CD14-positive monocyte (primary cell): ENCODE measurements around the gene UBE3C. TPM values are rescaled to one million over a fixed set of nuclear protein-coding genes. Genes with fewer than 3 reads are reported as not detected.

ENCODE experiments used
- DNase-seq, 3 donors: peaks; one replicate each; pipeline ENCODE4 v3.0.0-alpha.2; 2011 to 2022
- H2AFZ ChIP-seq: 2 replicates; pipeline ENCODE4 v1.6.0; 2012; ENCODE audit warnings: mild to moderate bottlenecking, low read depth, low read length, inconsistent platforms; ENCODE audit not compliant: insufficient read depth, poor library complexity, severe bottlenecking
- H3K27ac ChIP-seq, 2 donors: 1 replicate in 1 of 2; 2 replicates in 1 of 2; pipeline ENCODE4 v1.5.1; 2012 to 2013; ENCODE audit warnings: low read length in 2 of 2, control low read depth in 1 of 2, inconsistent platforms in 1 of 2, low read depth in 1 of 2, mild to moderate bottlenecking in 1 of 2
- H3K27me3 ChIP-seq, 2 donors: one replicate each; pipeline versions ENCODE4 v1.6.0 to v1.6.1; 2011 to 2013; ENCODE audit warnings: low read length in 2 of 2; ENCODE audit not compliant: control insufficient read depth in 2 of 2, insufficient read depth in 2 of 2
- H3K36me3 ChIP-seq, 2 donors: replicated peaks in 1 of 2; 1 replicate in 1 of 2; 2 replicates in 1 of 2; pipeline versions ENCODE4 v1.5.1 to v1.6.1; 2012 to 2013; ENCODE audit warnings: low read length in 2 of 2, control low read depth in 1 of 2, inconsistent platforms in 1 of 2, mild to moderate bottlenecking in 1 of 2; ENCODE audit not compliant: insufficient read depth in 2 of 2, control insufficient read depth in 1 of 2
- H3K4me1 ChIP-seq, 2 donors: 1 replicate in 1 of 2; 2 replicates in 1 of 2; pipeline versions ENCODE4 v1.5.1 to v1.6.1; 2012 to 2013; ENCODE audit warnings: low read length in 2 of 2, control low read depth in 1 of 2, inconsistent platforms in 1 of 2, mild to moderate bottlenecking in 1 of 2, moderate library complexity in 1 of 2; ENCODE audit not compliant: insufficient read depth in 2 of 2, control insufficient read depth in 1 of 2
- H3K4me2 ChIP-seq: replicated peaks from 2 replicates; pipeline ENCODE3; 2012; ENCODE audit warnings: low read length, moderate library complexity, mild to moderate bottlenecking; ENCODE audit not compliant: poor library complexity, severe bottlenecking; ENCODE audit errors: extremely low read depth
- H3K4me3 ChIP-seq, 3 experiments: fragments of 200-600 bp in 1 of 3; sonication (generic) in 1 of 3; replicated peaks in 1 of 3; 1 replicate in 2 of 3; 2 replicates in 1 of 3; pipeline ENCODE4 v1.5.1; 2011 to 2013; ENCODE audit warnings: low read length in 3 of 3, mild to moderate bottlenecking in 3 of 3, control low read depth in 2 of 3, low read depth in 2 of 3, inconsistent platforms in 1 of 3, moderate library complexity in 1 of 3
- H3K79me2 ChIP-seq: 2 replicates; pipeline ENCODE4 v1.6.0; 2012; ENCODE audit warnings: mild to moderate bottlenecking, control low read depth, inconsistent platforms, low read length, moderate library complexity; ENCODE audit not compliant: insufficient read depth
- H3K9ac ChIP-seq: 2 replicates; pipeline ENCODE4 v1.6.0; 2017; ENCODE audit warnings: low read length, mild to moderate bottlenecking; ENCODE audit not compliant: insufficient read depth, poor library complexity, severe bottlenecking
- H3K9me3 ChIP-seq, 2 donors: replicated peaks in 1 of 2; 1 replicate in 1 of 2; 2 replicates in 1 of 2; pipeline versions ENCODE4 v1.5.1 to v1.6.1; 2012 to 2013; ENCODE audit warnings: low read length in 2 of 2, control low read depth in 1 of 2; ENCODE audit not compliant: control insufficient read depth in 1 of 2, insufficient read depth in 1 of 2
- H4K20me1 ChIP-seq: 2 replicates; pipeline ENCODE4 v1.6.0; 2012; ENCODE audit warnings: mild to moderate bottlenecking, low read length, control low read depth, moderate library complexity; ENCODE audit not compliant: insufficient read depth
- H3K27ac Mint-ChIP-seq, 7 donors: one replicate each; pipeline ENCODE4 v1.8.0; 2020; ENCODE audit warnings: mild to moderate bottlenecking in 7 of 7, mixed read lengths in 7 of 7, moderate library complexity in 6 of 7, inconsistent platforms in 2 of 7
- H3K27me3 Mint-ChIP-seq, 3 donors: one replicate each; pipeline ENCODE4 v1.8.0; 2021 to 2022; ENCODE audit warnings: low read depth in 3 of 3, mild to moderate bottlenecking in 3 of 3, mixed read lengths in 3 of 3, moderate library complexity in 3 of 3, inconsistent platforms in 1 of 3
- H3K36me3 Mint-ChIP-seq, 2 donors: one replicate each; pipeline ENCODE4 v1.8.0; 2020; ENCODE audit warnings: mixed read lengths in 2 of 2, inconsistent platforms in 1 of 2, mild to moderate bottlenecking in 1 of 2
- H3K4me1 Mint-ChIP-seq: one replicate; pipeline ENCODE4 v1.8.0; 2020; ENCODE audit warnings: mild to moderate bottlenecking, mixed read lengths
- H3K4me3 Mint-ChIP-seq, 2 donors: one replicate each; pipeline ENCODE4 v1.8.0; 2020; ENCODE audit warnings: mild to moderate bottlenecking in 2 of 2, mixed read lengths in 2 of 2, moderate library complexity in 1 of 2
- H3K9me3 Mint-ChIP-seq, 7 donors: one replicate each; pipeline ENCODE4 v1.8.0; 2020 to 2022; ENCODE audit warnings: mixed read lengths in 7 of 7, mild to moderate bottlenecking in 6 of 7, moderate library complexity in 6 of 7, inconsistent platforms in 2 of 7
- WGBS: methylation state at CpG from one replicate; pipeline ENCODE4 v1.1.5; 2013; ENCODE audit warnings: missing lambda C conversion rate; ENCODE audit not compliant: insufficient coverage; 5-methylcytosine and 5-hydroxymethylcytosine counted together
- intact Hi-C, 2 donors: fragments of 100-400 bp; cut with micrococcal nuclease; formaldehyde crosslinking; loops; one replicate each; pipeline versions ENCODE4 v1.15.0 to v1.15.1; 2023
- polyA plus RNA-seq, 3 donors: library from polyadenylated mRNA; depleted of rRNA in 1 of 3; unstranded in 2 of 3; stranded (reverse) in 1 of 3; fragments of 300-500 nt in 2 of 3; fragments of >200 nt in 1 of 3; fragmentation: Illumina TruSeq in 2 of 3; gene quantifications; 1 replicate in 2 of 3; 2 replicates in 1 of 3; pipeline ENCODE4 v1.2.3, GENCODE V29; 2012 to 2021
- TF ChIP-seq, protein P1 (sequence below): fragments of 200-600 bp; IDR thresholded peaks from one replicate; pipeline ENCODE4 v1.8.0; 2022; ENCODE audit warnings: antibody characterized with exemption, mild to moderate bottlenecking

The UBE3C gene
- polyA plus RNA-seq, 3 donors, result 19.5 to 34.5 (median 24.3) TPM

DNA sequence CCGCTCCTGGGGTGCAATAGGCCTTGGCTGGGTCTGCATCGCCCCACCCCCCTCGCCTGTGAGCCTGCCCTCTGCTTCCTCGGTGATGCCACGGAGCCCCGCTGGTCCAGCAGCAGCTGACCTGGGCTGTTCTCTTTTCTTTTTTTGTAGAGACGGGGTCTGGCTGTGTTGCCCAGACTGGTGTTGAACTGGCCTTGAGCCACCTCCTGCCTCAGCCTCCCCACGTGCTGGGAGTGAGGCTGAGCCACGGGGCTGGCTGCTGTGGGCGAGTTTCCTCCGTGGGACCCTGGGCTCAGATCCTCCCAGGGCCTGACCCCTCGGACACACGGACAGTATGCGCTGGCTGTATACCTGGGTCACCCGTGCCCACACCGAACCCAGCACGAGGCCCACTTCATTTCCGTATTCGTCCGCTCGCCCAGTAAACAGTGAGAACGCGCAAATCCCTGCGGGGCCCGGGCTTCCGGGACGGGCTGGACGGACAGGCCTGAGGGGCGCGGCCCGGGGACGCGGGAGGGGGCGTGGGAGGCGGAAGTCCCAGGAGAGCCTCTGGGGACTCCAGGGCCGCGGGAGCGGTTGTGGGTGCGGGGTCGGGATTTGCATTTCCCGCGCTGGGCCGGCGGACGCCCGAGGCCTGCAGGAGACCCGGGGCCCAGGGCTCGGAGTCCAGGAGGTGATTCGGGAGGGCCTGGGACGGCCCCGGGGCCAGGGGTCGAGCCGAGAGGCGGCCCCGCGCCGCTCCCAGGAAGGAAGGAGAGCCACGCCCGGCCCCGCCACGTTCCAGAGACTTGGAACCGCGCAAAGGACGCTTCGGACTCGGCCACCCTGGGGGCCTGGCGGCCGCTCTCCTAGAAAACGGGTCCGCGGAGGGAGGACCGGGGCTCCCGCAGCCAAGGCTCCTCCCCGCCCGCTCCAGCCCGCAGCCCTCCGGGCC, 140.3 kb downstream of the UBE3C start:
- TF ChIP-seq, protein P1, sequence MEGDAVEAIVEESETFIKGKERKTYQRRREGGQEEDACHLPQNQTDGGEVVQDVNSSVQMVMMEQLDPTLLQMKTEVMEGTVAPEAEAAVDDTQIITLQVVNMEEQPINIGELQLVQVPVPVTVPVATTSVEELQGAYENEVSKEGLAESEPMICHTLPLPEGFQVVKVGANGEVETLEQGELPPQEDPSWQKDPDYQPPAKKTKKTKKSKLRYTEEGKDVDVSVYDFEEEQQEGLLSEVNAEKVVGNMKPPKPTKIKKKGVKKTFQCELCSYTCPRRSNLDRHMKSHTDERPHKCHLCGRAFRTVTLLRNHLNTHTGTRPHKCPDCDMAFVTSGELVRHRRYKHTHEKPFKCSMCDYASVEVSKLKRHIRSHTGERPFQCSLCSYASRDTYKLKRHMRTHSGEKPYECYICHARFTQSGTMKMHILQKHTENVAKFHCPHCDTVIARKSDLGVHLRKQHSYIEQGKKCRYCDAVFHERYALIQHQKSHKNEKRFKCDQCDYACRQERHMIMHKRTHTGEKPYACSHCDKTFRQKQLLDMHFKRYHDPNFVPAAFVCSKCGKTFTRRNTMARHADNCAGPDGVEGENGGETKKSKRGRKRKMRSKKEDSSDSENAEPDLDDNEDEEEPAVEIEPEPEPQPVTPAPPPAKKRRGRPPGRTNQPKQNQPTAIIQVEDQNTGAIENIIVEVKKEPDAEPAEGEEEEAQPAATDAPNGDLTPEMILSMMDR, result no peak
- Histone ChIP-seq H3K9me3 (peaks cover 0 to under 1% of the 10 kb centered on the region in 2 donors), H3K27me3 (peaks cover 0 to 3% of the 10 kb centered on the region in 2 donors), H3K9ac (peak overlapping the region; percentile 83), H4K20me1 (no peaks in the 10 kb centered on the region), H3K4me1 (peaks cover 57 to 59% of the 10 kb centered on the region in 2 donors), H3K4me3 (peak overlapping the region; percentile 44 to 66 (median 45)), H3K4me2 (peak overlapping the region; percentile 75), H3K79me2 (no peaks in the 10 kb centered on the region), H3K27ac (peak overlapping the region; percentile 24 to 65), H2AFZ (peak overlapping the region; percentile 81), H3K36me3 (no peaks in the 10 kb centered on the region)
- 21% methylated on average over 70 of the region's 77 CpGs for WGBS
- Mint-ChIP-seq H3K4me3 (peak overlapping the region; percentile 57 to 60), H3K9me3 (peaks cover 0 to 4% (median 2%) of the 10 kb centered on the region in 7 donors), H3K4me1 (peaks cover 43% of the 10 kb centered on the region), H3K36me3 (no peaks in the 10 kb centered on the region), H3K27ac (peak overlapping the region in 5 of 7 donors; percentile 46 to 79 (median 68)), H3K27me3 (peaks cover 5 to 17% (median 14%) of the 10 kb centered on the region in 3 donors)
- intact Hi-C loops, result loop anchor here (10.0 kb wide), 2 partner anchors 56 to 324 kb away; partner anchors contain the start of gene DNAJB6 (in 2 of the 2)
- DNase-seq, result peak; percentile 33 to 58 (median 41)

DNA sequence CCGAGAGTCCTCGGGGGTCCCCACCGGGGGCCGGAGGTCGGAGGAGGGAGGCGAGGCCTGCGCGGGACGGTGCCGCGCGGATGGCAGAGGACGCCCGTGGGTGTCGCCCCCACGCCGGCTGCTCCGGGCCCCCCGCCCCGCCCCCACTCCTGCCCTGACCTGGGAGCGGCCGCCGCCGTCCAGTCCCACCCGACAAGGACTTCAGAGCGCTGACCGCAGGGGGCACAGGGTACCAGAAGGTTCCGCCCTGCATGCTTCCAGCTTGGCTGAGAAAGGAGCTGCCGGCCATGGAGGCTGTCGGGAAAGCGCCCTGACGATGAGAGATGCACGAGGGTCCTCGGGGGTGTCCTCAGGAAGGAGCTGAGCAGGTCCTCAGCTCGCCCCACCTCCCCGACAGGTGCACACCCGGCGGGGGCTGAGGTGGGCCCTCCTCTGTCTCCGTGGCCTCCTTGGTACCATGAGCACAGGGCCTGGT, 141.1 kb downstream of the UBE3C start:
- H3K36me3 ChIP-seq, result no peaks in the 10 kb centered on the region
- peak overlapping the region; percentile 63 to 68 for H3K4me3 Mint-ChIP-seq
- intact Hi-C loops, result loop anchor here (10.0 kb wide), 2 partner anchors 55 to 325 kb away; partner anchors contain the start of gene DNAJB6 (in 2 of the 2)
- TF ChIP-seq, protein P1, result no peak
- peaks cover 35% of the 10 kb centered on the region for H3K4me1 Mint-ChIP-seq
- H3K9ac ChIP-seq, result peak overlapping the region; percentile 83
- peak overlapping the region in 1 of 2 donors; percentile 65 for H3K27ac ChIP-seq
- peaks cover 0 to 8% of the 10 kb centered on the region in 2 donors for H3K9me3 ChIP-seq
- H3K36me3 Mint-ChIP-seq, result no peaks in the 10 kb centered on the region
- no peaks in the 10 kb centered on the region for H4K20me1 ChIP-seq
- H3K4me2 ChIP-seq, result peak overlapping the region; percentile 75
- DNase-seq, result peak in 1 of 3 donors; percentile 6
- H3K4me1 ChIP-seq, result peaks cover 50 to 52% of the 10 kb centered on the region in 2 donors
- no peaks in the 10 kb centered on the region for H3K79me2 ChIP-seq
- peaks cover 5 to 17% (median 17%) of the 10 kb centered on the region in 3 donors for H3K27me3 Mint-ChIP-seq
- H3K27ac Mint-ChIP-seq, result no peak overlapping the region
- WGBS, result 25% methylated on average over 38 of the region's 39 CpGs
- peaks cover 7 to 11% (median 8%) of the 10 kb centered on the region in 7 donors for H3K9me3 Mint-ChIP-seq
- peaks cover 0 to 3% of the 10 kb centered on the region in 2 donors for H3K27me3 ChIP-seq
- H2AFZ ChIP-seq, result peak overlapping the region; percentile 81
- H3K4me3 ChIP-seq, result peak overlapping the region; percentile 44 to 66 (median 45)
